ENCODE results near the gene HOXD8.

The HOXD8 gene

DNA sequence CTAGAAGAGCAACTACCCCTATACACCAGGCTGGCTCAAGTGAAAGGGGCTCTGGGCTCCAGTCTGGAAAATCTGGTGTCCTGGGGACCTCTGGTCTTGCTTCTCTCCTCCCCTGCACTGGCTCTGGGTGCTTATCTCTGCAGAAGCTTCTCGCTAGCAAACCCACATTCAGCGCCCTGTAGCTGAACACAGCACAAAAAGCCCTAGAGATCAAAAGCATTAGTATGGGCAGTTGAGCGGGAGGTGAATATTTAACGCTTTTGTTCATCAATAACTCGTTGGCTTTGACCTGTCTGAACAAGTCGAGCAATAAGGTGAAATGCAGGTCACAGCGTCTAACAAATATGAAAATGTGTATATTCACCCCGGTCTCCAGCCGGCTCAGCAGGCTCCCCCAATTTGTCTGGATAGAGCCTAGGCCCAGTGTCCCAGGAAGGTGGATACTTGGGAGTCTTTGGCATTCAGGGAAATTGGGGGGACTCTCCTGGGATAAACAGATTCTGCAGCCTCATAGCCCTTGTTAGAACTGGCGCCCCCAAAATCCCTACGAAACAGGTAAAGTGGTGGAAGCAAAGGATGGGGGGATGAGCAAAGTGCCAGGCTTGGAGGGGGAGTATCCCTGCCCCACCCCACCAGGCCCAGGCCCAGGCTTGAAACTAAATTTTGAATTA, 19.4 kb downstream of the HOXD8 start:
- no peak for DNase-seq

DNA sequence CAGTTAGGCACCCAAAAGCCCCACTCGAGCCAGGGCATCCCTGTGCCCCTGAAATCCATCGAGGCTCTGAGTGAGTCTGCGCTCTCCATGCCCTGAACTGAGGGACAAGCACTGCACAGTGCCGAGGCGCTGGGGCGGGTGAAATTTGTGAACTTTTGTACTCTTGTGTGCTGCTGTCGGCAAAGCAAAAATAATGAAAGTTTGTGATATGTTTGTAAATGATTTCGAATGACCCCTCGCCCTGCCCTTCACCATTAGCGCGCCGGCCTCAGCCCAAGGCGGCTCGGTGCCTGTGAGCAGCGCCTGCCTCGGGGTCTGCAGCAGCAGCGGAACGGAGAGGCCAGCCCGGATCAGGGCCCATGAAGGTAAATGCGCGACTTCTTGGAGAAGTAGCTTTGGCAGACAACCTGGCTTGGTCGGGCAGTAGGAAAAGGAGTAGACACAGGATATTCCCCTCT, 20.0 kb downstream of the HOXD8 start:
- no peak for DNase-seq

- no peak for DNase-seq
Measured at GRCh38 chr2:176149939-176150583, 20.6 kb downstream of the HOXD8 start.

DNA sequence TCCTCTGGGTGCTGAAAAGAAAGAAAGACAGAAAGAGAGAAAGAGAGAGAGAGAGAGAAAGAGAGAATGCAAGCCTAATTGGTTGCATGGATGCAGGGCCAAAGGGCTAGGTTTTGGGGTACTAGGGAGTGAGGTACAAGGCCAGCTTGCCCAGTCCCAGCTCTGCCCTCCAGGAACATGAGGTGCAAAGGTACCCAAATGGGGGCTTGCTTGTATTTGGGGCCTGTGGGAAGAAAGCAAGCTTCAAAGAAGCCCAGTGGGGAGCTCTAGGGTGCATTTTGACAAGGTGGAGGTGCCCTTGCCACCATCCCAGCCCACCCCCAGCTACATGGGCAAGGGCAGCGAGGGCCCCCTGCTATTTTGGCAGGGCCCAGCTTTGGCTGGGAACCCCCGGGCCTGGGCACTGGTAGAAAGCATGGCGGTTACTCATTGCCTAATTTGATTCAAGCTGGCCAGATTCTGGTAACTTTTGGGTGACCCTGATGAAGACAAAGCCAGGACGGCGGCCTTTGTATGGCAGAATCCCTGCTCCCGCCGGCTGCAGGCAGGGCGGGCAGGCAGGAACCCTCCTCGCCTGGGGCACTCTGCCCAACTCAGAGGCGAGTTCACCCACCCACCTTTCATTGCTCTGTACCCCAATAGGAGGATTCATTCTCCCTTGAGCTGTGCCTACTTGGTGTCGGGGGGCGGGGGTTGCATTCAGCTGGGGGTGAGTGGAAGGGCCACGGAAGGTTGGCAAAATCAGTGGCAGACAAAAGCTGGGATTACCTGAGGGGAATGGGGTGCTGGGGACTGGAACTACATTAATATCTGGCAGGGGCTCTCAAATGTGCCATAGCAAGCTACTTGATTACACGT, 21.3 kb downstream of the HOXD8 start:
- no peak for DNase-seq

GRCh38 chr2:176151442-176152287, 22.2 kb downstream of the HOXD8 start, which contains the start of gene HOXD4:
HOXD4 (plus strand) TSS chr2:176151550; CDS start chr2:176151634, 84 bp downstream.
- DNase-seq = no peak

DNA sequence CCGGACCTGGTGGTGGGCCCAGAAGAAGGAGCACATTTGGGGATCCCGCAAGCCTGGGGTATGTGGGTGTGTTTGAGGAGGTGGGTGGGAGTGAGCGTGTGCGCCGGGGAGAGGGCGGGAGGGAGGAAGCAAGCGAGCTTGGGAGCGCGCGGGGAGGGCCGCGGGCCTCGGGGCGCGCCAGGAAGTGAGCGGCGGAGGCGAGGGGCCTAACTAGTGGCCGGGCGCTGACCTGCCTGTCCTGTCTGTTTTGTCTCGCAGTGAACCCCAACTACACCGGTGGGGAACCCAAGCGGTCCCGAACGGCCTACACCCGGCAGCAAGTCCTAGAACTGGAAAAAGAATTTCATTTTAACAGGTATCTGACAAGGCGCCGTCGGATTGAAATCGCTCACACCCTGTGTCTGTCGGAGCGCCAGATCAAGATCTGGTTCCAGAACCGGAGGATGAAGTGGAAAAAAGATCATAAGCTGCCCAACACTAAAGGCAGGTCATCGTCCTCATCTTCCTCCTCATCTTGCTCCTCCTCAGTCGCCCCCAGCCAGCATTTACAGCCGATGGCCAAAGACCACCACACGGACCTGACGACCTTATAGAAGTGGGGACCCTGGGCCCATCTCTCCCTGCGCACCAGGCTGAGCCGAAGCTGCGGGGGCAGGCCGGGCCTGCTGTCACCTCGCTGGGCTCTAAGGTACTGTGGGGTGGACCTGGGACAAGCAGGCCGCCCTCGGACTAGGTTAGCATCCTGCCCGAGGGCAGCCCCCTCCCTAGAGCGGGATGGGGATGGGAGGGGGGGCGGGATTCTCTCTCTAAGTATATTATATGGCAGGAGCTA, 23.1 kb downstream of the HOXD8 start:
- no peak for DNase-seq

GRCh38 chr2:176154576-176155252, 25.2 kb downstream of the HOXD8 start:
- no peak for DNase-seq

- DNase-seq = no peak
Measured at GRCh38 chr2:176155356-176156044, 26.0 kb downstream of the HOXD8 start.

DNA sequence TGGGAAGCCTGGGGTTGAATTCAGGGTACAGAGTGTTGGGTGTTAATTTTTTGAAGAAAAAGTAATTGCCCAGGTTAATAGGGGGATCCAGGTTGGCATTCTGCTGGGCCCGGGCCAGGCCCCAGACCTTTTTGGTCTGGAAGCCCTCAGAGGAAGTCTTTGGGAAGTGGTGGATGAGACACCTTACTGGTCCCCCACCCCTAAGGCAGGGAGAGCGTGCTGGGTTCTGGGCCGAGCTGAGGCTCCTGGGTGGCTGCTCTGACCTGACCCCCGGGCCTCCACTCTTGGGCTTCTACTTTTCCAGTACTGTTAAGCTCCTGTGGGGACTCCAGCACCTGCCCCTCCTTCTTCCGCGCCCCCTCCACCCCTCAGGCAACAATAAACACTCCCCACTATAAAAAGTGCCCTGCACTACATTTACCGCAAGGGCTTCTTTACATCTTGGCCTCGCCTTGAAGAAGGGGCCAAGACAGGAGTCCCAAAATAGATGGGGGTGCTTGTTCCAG, 26.8 kb downstream of the HOXD8 start:
- DNase-seq = no peak

DNA sequence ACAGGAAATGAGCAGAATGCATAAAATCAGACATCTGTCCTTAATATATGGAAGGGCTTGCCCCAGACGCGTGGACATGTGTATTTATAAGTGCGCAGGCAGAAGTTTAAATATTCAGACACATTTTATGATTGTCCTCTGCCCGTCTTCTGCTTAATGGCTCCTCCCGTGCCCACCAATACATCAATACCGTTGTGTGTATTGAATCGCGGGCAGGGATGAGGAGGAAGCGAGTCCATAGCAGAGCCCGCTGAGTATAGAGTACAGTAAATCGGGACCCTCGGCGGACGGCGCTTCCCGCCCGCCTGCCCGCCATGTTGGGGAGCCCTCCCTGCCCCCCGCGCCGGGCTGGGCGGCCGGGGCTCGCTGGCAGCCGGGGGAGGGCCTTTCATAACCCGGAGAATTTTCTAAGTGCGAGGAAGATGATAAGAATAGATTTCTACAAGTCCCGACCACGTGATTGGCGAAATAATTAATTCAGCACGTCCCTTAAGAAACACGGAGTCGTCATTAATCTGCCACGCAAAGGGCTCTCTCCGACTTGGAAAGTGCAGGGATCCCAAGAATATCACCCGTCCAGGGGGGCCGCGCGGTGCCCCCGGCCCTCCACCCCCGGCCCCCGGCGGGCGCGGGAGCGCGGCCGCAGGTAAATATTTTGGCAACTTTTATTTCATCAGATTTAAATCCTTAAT, 27.4 kb downstream of the HOXD8 start, which contains the start of gene HOXD3:
Gene HOXD3, plus strand, starts transcription at position 501 of the 692 bp plus-strand sequence. CDS start 11,808 bp downstream, outside the sequence.
- DNase-seq = no peak

GRCh38 chr2:176157499-176158185, 28.1 kb downstream of the HOXD8 start:
- DNase-seq = peak; percentile 63

DNA sequence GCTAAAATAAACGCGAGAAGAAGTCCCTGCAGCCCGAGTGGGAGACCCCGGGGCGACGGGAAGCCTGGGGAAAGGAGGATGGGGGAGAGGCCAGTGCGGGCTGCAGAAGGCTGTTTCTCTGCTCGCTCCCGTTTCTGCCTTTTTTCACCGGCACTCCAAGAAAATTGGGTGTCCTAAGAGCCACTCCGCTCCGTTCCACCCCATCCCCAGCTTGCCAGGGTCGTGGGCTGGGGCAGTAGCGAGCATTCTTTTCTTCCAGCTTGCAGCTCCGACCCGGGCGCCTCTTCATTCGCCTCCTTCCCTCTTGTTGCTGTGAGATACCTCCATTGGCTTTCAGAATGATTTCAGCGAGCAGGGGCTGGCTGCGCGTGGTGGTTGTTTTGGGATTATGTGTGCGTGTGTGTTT, 28.7 kb downstream of the HOXD8 start:
- DNase-seq = no peak

- no peak for DNase-seq
Measured at GRCh38 chr2:176158855-176159662, 29.6 kb downstream of the HOXD8 start.

- DNase-seq = no peak
Measured at GRCh38 chr2:176159663-176160250, 30.3 kb downstream of the HOXD8 start.

GRCh38 chr2:176160251-176160985, 30.9 kb downstream of the HOXD8 start:
- no peak for DNase-seq

- DNase-seq = no peak
Measured at GRCh38 chr2:176160986-176161824, 31.7 kb downstream of the HOXD8 start.
